ENCODE results near the gene ATP6V0A4. TPM values are rescaled to one million over a fixed set of nuclear protein-coding genes. Genes with fewer than 3 reads are reported as not detected.

Gene ATP6V0A4
- total RNA-seq, 4 donors from 2014 or later: not detected

DNA sequence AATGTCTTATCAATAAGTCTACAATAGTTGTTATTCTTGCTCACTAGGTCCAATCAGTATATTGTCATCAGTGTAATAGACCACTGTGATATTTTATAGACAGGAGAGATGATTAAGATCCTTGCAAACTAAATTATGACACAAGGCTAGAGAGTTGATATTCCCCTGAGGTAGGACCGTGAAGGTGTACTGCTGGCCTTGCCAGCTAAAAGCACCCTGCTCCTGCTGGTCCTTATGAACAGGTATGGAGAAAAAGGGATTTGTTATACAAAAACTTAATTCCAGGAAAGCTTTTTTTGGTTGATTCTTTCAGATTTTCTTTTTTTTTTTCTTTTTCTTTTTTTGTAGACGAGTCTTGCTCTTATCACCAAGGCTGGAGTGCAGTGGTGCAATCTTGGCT is 17.0 kb downstream of the ATP6V0A4 start:
- peaks cover 0 to 6% (median 0%) of the 10 kb centered on the region in 4 donors for H3K27me3 ChIP-seq
- WGBS: 84% methylated on average over 2 of the region's 2 CpGs
- no peak overlapping the region for H3K4me3 ChIP-seq
- intact Hi-C loops (cut with DNase I): no loop called here
- no peak for DNase-seq (ENCODE audit: extremely low spot score)
- TF ChIP-seq, protein P1, sequence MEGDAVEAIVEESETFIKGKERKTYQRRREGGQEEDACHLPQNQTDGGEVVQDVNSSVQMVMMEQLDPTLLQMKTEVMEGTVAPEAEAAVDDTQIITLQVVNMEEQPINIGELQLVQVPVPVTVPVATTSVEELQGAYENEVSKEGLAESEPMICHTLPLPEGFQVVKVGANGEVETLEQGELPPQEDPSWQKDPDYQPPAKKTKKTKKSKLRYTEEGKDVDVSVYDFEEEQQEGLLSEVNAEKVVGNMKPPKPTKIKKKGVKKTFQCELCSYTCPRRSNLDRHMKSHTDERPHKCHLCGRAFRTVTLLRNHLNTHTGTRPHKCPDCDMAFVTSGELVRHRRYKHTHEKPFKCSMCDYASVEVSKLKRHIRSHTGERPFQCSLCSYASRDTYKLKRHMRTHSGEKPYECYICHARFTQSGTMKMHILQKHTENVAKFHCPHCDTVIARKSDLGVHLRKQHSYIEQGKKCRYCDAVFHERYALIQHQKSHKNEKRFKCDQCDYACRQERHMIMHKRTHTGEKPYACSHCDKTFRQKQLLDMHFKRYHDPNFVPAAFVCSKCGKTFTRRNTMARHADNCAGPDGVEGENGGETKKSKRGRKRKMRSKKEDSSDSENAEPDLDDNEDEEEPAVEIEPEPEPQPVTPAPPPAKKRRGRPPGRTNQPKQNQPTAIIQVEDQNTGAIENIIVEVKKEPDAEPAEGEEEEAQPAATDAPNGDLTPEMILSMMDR (IDR thresholded peaks at IDR 0.05): no peak
- TF ChIP-seq POLR2AphosphoS5 (IDR thresholded peaks at IDR 0.05): no peak
- no peak for TF ChIP-seq EP300 (IDR thresholded peaks at IDR 0.05)
- no peak for TF ChIP-seq POLR2A (IDR thresholded peaks at IDR 0.05; ENCODE audit: low read depth)
- no peak overlapping the region for H3K27ac ChIP-seq (replicated peaks in 1 of 4)
- no peaks in the 10 kb centered on the region for H3K4me1 ChIP-seq
- no peaks in the 10 kb centered on the region for H3K36me3 ChIP-seq
- H3K9me3 ChIP-seq: no peaks in the 10 kb centered on the region

DNA sequence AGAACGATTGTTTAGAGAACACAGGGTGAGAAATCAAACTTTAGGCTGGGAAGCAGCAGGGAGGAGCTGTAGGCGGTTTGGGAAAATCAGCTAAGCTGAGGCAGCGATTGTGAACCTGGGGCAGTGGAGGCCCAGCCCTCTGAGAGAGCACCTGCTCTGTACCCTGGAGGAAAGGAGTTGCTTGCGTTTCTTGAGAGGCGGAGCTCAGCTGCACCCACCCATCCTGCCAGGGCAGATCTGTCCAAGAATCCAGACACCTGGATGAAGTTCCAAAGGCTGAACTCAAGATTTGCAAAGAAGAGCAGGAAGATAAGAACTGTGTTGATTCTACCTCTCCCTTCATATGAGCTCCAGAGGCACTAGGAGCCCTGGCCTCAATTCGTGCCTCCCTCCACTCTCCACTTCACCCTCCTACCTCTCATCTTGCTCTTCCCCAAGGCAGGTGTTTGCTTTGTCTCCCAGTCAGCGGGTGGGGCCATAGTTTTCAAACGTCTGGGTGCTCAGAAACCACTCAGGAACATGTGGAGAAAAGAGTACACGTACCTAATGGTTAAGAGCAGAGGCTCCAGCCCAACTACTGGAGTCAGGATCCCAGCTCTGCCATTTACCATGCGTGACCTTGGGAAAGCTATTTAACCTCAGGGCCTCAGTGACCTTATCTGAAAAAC is 21.7 kb downstream of the ATP6V0A4 start:
- Histone ChIP-seq H3K4me1 (no peaks in the 10 kb centered on the region), H3K27me3 (peaks cover 0 to 14% (median 2%) of the 10 kb centered on the region in 4 donors), H3K36me3 (no peaks in the 10 kb centered on the region), H3K4me3 (no peak overlapping the region), H3K27ac (replicated peaks in 1 of 4) (no peak overlapping the region), H3K9me3 (no peaks in the 10 kb centered on the region)
- TF ChIP-seq POLR2A (IDR thresholded peaks at IDR 0.05; ENCODE audit: low read depth): no peak
- TF ChIP-seq, protein P1 (IDR thresholded peaks at IDR 0.05): no peak
- TF ChIP-seq POLR2AphosphoS5 (IDR thresholded peaks at IDR 0.05): no peak
- TF ChIP-seq EP300 (IDR thresholded peaks at IDR 0.05): no peak
- no peak for DNase-seq (ENCODE audit: extremely low spot score)
- WGBS: 67% methylated on average over 10 of the region's 10 CpGs
- intact Hi-C loops (cut with DNase I): no loop called here

DNA sequence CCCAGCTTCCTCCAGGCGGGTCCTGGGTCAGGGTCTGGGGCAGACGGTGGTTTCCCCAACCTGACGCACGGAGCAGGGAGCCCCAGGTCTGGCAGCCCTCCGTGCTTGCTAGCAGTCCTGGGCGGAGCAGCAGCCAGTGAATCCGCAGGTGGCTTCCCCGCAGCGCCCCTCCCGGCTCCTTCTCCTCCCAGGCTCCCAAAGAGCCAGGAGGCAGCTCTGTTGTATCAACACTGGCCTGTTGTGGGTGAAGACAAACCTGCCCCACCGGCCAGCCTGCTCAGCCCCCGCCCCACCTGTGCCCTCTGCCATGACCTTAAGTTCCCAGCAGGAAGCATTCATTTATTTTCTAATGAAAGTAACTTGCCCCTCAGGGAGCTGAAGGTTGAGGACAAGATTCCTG is 24.2 kb downstream of the ATP6V0A4 start:
- H3K27ac ChIP-seq (replicated peaks in 1 of 4): no peak overlapping the region
- no peaks in the 10 kb centered on the region for H3K36me3 ChIP-seq
- no peak for DNase-seq (ENCODE audit: extremely low spot score)
- H3K9me3 ChIP-seq: no peaks in the 10 kb centered on the region
- peaks cover 0 to 14% (median 2%) of the 10 kb centered on the region in 4 donors for H3K27me3 ChIP-seq
- H3K4me3 ChIP-seq: no peak overlapping the region
- intact Hi-C loops (cut with DNase I): no loop called here
- WGBS: 22% methylated on average over 12 of the region's 12 CpGs
- no peaks in the 10 kb centered on the region for H3K4me1 ChIP-seq
- TF ChIP-seq POLR2AphosphoS5 (IDR thresholded peaks at IDR 0.05) (no peak), POLR2A (IDR thresholded peaks at IDR 0.05; ENCODE audit: low read depth) (no peak), EP300 (IDR thresholded peaks at IDR 0.05) (no peak)
- TF ChIP-seq, protein P1 (IDR thresholded peaks at IDR 0.05): no peak

DNA sequence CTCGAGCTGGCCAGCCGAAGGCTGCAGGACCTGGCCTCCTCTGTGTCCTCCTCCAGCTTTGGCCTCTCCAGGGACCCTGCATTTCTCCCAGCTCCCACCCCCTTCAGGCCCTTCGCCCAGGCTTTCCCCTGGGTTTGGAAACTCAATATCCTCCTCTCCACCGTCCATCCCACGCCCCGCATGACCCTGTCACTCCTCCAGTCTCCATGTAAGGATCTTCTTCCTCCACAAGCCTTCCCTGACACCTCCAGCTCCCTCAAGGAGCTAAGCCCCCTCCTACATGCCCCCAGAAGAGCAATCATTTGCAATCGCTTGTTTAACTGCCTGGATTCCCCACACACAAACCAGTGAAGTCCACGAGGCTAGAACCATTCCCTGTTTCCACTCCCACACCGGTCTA is 24.8 kb downstream of the ATP6V0A4 start:
- peaks cover 0 to 14% (median 2%) of the 10 kb centered on the region in 4 donors for H3K27me3 ChIP-seq
- no peak overlapping the region for H3K4me3 ChIP-seq
- H3K27ac ChIP-seq (replicated peaks in 1 of 4): no peak overlapping the region
- TF ChIP-seq, protein P1 (IDR thresholded peaks at IDR 0.05): no peak
- TF ChIP-seq POLR2A (IDR thresholded peaks at IDR 0.05; ENCODE audit: low read depth) (no peak), POLR2AphosphoS5 (IDR thresholded peaks at IDR 0.05) (no peak), EP300 (IDR thresholded peaks at IDR 0.05) (no peak)
- H3K4me1 ChIP-seq: no peaks in the 10 kb centered on the region
- H3K9me3 ChIP-seq: no peaks in the 10 kb centered on the region
- intact Hi-C loops (cut with DNase I): no loop called here
- WGBS: 84% methylated on average over 9 of the region's 9 CpGs
- H3K36me3 ChIP-seq: no peaks in the 10 kb centered on the region
- no peak for DNase-seq (ENCODE audit: extremely low spot score)

DNA sequence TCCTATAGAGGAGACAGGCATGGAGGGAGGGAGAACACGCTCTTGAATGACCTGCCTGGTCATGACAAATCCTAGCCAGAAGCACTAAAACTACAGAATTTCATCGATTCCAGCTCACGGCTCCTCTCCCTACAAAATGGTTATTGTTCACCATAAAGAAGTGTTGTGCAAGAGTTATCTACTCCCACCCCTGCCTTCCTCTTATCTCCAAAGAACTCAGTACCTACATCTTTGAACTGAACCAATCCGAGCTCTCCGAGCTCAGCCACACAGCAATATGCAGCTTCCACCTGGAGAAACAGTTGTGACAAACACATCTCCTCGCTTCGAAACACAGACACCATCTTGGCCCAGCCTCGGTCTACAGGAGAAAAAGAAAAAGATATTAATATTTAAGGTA is 27.1 kb downstream of the ATP6V0A4 start:
- Histone ChIP-seq H3K4me3 (no peak overlapping the region), H3K27ac (replicated peaks in 1 of 4) (no peak overlapping the region), H3K36me3 (no peaks in the 10 kb centered on the region), H3K9me3 (no peaks in the 10 kb centered on the region), H3K4me1 (no peaks in the 10 kb centered on the region), H3K27me3 (peaks cover 0 to 14% (median 2%) of the 10 kb centered on the region in 4 donors)
- no peak for DNase-seq (ENCODE audit: extremely low spot score)
- intact Hi-C loops (cut with DNase I): no loop called here
- WGBS: 86% methylated on average over 8 of the region's 8 CpGs
- TF ChIP-seq POLR2A (IDR thresholded peaks at IDR 0.05; ENCODE audit: low read depth): no peak
- TF ChIP-seq, protein P1 (IDR thresholded peaks at IDR 0.05): no peak
- no peak for TF ChIP-seq EP300 (IDR thresholded peaks at IDR 0.05)
- no peak for TF ChIP-seq POLR2AphosphoS5 (IDR thresholded peaks at IDR 0.05)

Data from esophagus muscularis mucosa (tissue), 4 donors.